Neural progenitor cell (in vitro differentiated cells): ENCODE data around the gene GINS3.

Source experiments
- CTCF ChIP-seq: fragments of 200-600 bp; sonication (generic); IDR thresholded peaks from 2 replicates; pipeline ENCODE4 v1.5.1; 2017; ENCODE audit warnings: antibody characterized with exemption, mild to moderate bottlenecking
- EZH2 ChIP-seq: fragments of 200-600 bp; sonication (generic); IDR thresholded peaks from 2 replicates; pipeline ENCODE4 v1.6.1; 2017; ENCODE audit warnings: antibody characterized with exemption, mild to moderate bottlenecking, moderate library complexity

GRCh38 chr16:58377932-58378331 is 14.3 kb upstream of the GINS3 start:
- TF ChIP-seq EZH2: no peak
- TF ChIP-seq CTCF: no peak
